ENCODE measurements around the gene HNRNPR.
"Not testable (repeated sequence)": the region's sequence is repeated elsewhere in the genome, so short reads cannot be mapped to it uniquely, and the experiment has no call there.

Gene HNRNPR

GRCh38 chr1:23303524-23303923 is 40.6 kb downstream of the HNRNPR start:
- no peak for ATAC-seq
- no peak for DNase-seq
- no peaks in the 10 kb centered on the region for H3K9me3 Mint-ChIP-seq
- H3K27me3 Mint-ChIP-seq = no peaks in the 10 kb centered on the region
- peak overlapping the region in 1 of 2 donors; percentile 6 for H3K27ac Mint-ChIP-seq
- H3K4me3 Mint-ChIP-seq = no peak overlapping the region
- no peaks in the 10 kb centered on the region for H3K4me1 Mint-ChIP-seq

- ATAC-seq = no peak
- no peak overlapping the region for H3K27ac Mint-ChIP-seq
- H3K4me3 Mint-ChIP-seq = no peak overlapping the region
- no peaks in the 10 kb centered on the region for H3K27me3 Mint-ChIP-seq
- no peak for DNase-seq
- H3K4me1 Mint-ChIP-seq = no peaks in the 10 kb centered on the region
- no peaks in the 10 kb centered on the region for H3K9me3 Mint-ChIP-seq
Observed at GRCh38 chr1:23296931-23297330, 47.2 kb downstream of the HNRNPR start.

GRCh38 chr1:23291706-23292105 is 52.4 kb downstream of the HNRNPR start:
- no peak overlapping the region for H3K27ac Mint-ChIP-seq
- H3K4me3 Mint-ChIP-seq = no peak overlapping the region
- no peaks in the 10 kb centered on the region for H3K27me3 Mint-ChIP-seq
- ATAC-seq = no peak
- no peak for DNase-seq
- no peaks in the 10 kb centered on the region for H3K4me1 Mint-ChIP-seq
- H3K9me3 Mint-ChIP-seq = no peaks in the 10 kb centered on the region

GRCh38 chr1:23290836-23291565 is 53.1 kb downstream of the HNRNPR start:
- H3K27ac Mint-ChIP-seq = no peak overlapping the region
- H3K4me3 Mint-ChIP-seq = no peak overlapping the region
- H3K27me3 Mint-ChIP-seq = no peaks in the 10 kb centered on the region
- ATAC-seq = no peak
- H3K4me1 Mint-ChIP-seq = no peaks in the 10 kb centered on the region
- no peaks in the 10 kb centered on the region for H3K9me3 Mint-ChIP-seq
- DNase-seq = no peak

GRCh38 chr1:23288671-23289070 is 55.4 kb downstream of the HNRNPR start:
- H3K9me3 Mint-ChIP-seq = no peaks in the 10 kb centered on the region
- H3K27ac Mint-ChIP-seq = no peak overlapping the region
- H3K27me3 Mint-ChIP-seq = no peaks in the 10 kb centered on the region
- H3K4me1 Mint-ChIP-seq = no peaks in the 10 kb centered on the region
- ATAC-seq = no peak
- DNase-seq = no peak
- H3K4me3 Mint-ChIP-seq = no peak overlapping the region

GRCh38 chr1:23288201-23288600 is 55.9 kb downstream of the HNRNPR start:
- no peak overlapping the region for H3K27ac Mint-ChIP-seq
- no peak for DNase-seq

GRCh38 chr1:23286401-23286800 is 57.7 kb downstream of the HNRNPR start:
- Mint-ChIP-seq H3K4me3 (no peak overlapping the region), H3K9me3 (no peaks in the 10 kb centered on the region), H3K27ac (no peak overlapping the region), H3K4me1 (no peaks in the 10 kb centered on the region), H3K27me3 (no peaks in the 10 kb centered on the region)
- DNase-seq (no peak), ATAC-seq (no peak)

More at GRCh38 chr1:23288201-23288600, 55.9 kb downstream of the HNRNPR start:
- ATAC-seq = no peak
- Mint-ChIP-seq H3K4me3 (no peak overlapping the region), H3K9me3 (no peaks in the 10 kb centered on the region), H3K27me3 (no peaks in the 10 kb centered on the region), H3K4me1 (no peaks in the 10 kb centered on the region)

GRCh38 chr1:23283667-23284602 is 60.1 kb downstream of the HNRNPR start:
- no peak overlapping the region for H3K4me3 Mint-ChIP-seq
- H3K27ac Mint-ChIP-seq = peak overlapping the region in 1 of 2 donors; percentile 10
- no peaks in the 10 kb centered on the region for H3K4me1 Mint-ChIP-seq

GRCh38 chr1:23282957-23283356 is 61.1 kb downstream of the HNRNPR start:
- ATAC-seq (no peak), DNase-seq (no peak)
- H3K4me3 Mint-ChIP-seq = no peak overlapping the region
- no peaks in the 10 kb centered on the region for H3K9me3 Mint-ChIP-seq
- no peaks in the 10 kb centered on the region for H3K27me3 Mint-ChIP-seq
- H3K27ac Mint-ChIP-seq = no peak overlapping the region
- no peaks in the 10 kb centered on the region for H3K4me1 Mint-ChIP-seq

More at GRCh38 chr1:23283667-23284602, 60.1 kb downstream of the HNRNPR start:
- no peaks in the 10 kb centered on the region for H3K27me3 Mint-ChIP-seq
- DNase-seq (no peak), ATAC-seq (no peak)
- H3K9me3 Mint-ChIP-seq = no peaks in the 10 kb centered on the region

GRCh38 chr1:23278717-23279116 is 65.4 kb downstream of the HNRNPR start:
- Mint-ChIP-seq H3K4me1 (no peaks in the 10 kb centered on the region), H3K4me3 (no peak overlapping the region), H3K9me3 (no peaks in the 10 kb centered on the region), H3K27me3 (peaks cover 22% of the 10 kb centered on the region), H3K27ac (no peak overlapping the region)
- DNase-seq (no peak), ATAC-seq (no peak)

- ATAC-seq = no peak
- Mint-ChIP-seq H3K27ac (no peak overlapping the region), H3K9me3 (no peaks in the 10 kb centered on the region), H3K4me1 (no peaks in the 10 kb centered on the region), H3K27me3 (peaks cover 39% of the 10 kb centered on the region), H3K4me3 (no peak overlapping the region)
- no peak for DNase-seq
Observed at GRCh38 chr1:23276531-23276930, 67.6 kb downstream of the HNRNPR start.

- Mint-ChIP-seq H3K27ac (no peak overlapping the region), H3K27me3 (peaks cover 59% of the 10 kb centered on the region), H3K4me3 (no peak overlapping the region), H3K9me3 (no peaks in the 10 kb centered on the region), H3K4me1 (no peaks in the 10 kb centered on the region)
- ATAC-seq = no peak
- no peak for DNase-seq
Observed at GRCh38 chr1:23274134-23274505, 70.0 kb downstream of the HNRNPR start.

GRCh38 chr1:23273450-23274133 is 70.5 kb downstream of the HNRNPR start:
- Mint-ChIP-seq H3K4me1 (no peaks in the 10 kb centered on the region), H3K27me3 (peaks cover 59% of the 10 kb centered on the region), H3K4me3 (no peak overlapping the region), H3K9me3 (no peaks in the 10 kb centered on the region), H3K27ac (no peak overlapping the region)
- DNase-seq (no peak), ATAC-seq (no peak)

GRCh38 chr1:23263380-23263887 is 80.7 kb downstream of the HNRNPR start:
- ATAC-seq = no peak
- no peak for DNase-seq
- no peaks in the 10 kb centered on the region for H3K9me3 Mint-ChIP-seq
- no peak overlapping the region for H3K27ac Mint-ChIP-seq
- no peaks in the 10 kb centered on the region for H3K4me1 Mint-ChIP-seq
- H3K27me3 Mint-ChIP-seq = no peaks in the 10 kb centered on the region
- no peak overlapping the region for H3K4me3 Mint-ChIP-seq

- not testable (repeated sequence) for ATAC-seq, H3K9me3 Mint-ChIP-seq, H3K27me3 Mint-ChIP-seq, H3K4me1 Mint-ChIP-seq, H3K4me3 Mint-ChIP-seq, DNase-seq, H3K27ac Mint-ChIP-seq
Observed at GRCh38 chr1:23258082-23258481, 86.0 kb downstream of the HNRNPR start.

Data from stimulated activated naive CD8-positive, alpha-beta T cell treated with anti-CD3 and anti-CD28 coated beads, Interleukin-15, amount 100 ng/mL, for 72 hours (primary cell).